ENCODE results near the gene POLR2J. TPM values are rescaled to one million over a fixed set of nuclear protein-coding genes. Genes with fewer than 3 reads are reported as not detected.

The POLR2J gene
- total and polyA plus RNA-seq, 10 of the 15 experiments (the other 5 are each of a cell fraction or from before 2014, with no cell fraction given), result 16.4 to 119 (median 77.4) TPM

- TF ChIP-seq, protein P1, sequence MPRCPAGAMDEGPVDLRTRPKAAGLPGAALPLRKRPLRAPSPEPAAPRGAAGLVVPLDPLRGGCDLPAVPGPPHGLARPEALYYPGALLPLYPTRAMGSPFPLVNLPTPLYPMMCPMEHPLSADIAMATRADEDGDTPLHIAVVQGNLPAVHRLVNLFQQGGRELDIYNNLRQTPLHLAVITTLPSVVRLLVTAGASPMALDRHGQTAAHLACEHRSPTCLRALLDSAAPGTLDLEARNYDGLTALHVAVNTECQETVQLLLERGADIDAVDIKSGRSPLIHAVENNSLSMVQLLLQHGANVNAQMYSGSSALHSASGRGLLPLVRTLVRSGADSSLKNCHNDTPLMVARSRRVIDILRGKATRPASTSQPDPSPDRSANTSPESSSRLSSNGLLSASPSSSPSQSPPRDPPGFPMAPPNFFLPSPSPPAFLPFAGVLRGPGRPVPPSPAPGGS (IDR thresholded peaks at IDR 0.05; ENCODE audit: borderline replicate concordance, insufficient read depth, low read depth, low read length, poor library complexity, severe bottlenecking), result peak; percentile 20
- no peak for TF ChIP-seq CEBPB (IDR thresholded peaks at IDR 0.05; ENCODE audit: borderline replicate concordance in 1 of 2, low read depth in 2 of 2, low read length in 2 of 2)
- TF ChIP-seq, protein P2, sequence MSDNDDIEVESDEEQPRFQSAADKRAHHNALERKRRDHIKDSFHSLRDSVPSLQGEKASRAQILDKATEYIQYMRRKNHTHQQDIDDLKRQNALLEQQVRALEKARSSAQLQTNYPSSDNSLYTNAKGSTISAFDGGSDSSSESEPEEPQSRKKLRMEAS (IDR thresholded peaks at IDR 0.05; ENCODE audit: low read depth, low read length), result peak; percentile 80
- no peak for TF ChIP-seq MYB (IDR thresholded peaks at IDR 0.05; ENCODE audit: borderline replicate concordance, low read depth, low read length)
- no peak for TF ChIP-seq HCFC1 (IDR thresholded peaks at IDR 0.05; ENCODE audit: low read length)
- TF ChIP-seq RUNX3 (IDR thresholded peaks at IDR 0.05; ENCODE audit: low read length), result no peak
- TF ChIP-seq RB1 (IDR thresholded peaks at IDR 0.05; ENCODE audit: borderline replicate concordance), result 0 out of 2 replicates have a peak, but pooled peaks have one; percentile 24
- no peak for TF ChIP-seq ASH2L (IDR thresholded peaks at IDR 0.05; ENCODE audit: borderline replicate concordance, low read depth)
- TF ChIP-seq ATF2 (IDR thresholded peaks at IDR 0.05; ENCODE audit: low read length), result no peak
- TF ChIP-seq ZBED1 (IDR thresholded peaks at IDR 0.05; ENCODE audit: borderline replicate concordance), result peak; percentile 62; the same call in 1 of the 2 replicates
- TF ChIP-seq ZNF274 (IDR thresholded peaks at IDR 0.05; ENCODE audit: insufficient read depth, insufficient read length), result no peak
- TF ChIP-seq EED (IDR thresholded peaks at IDR 0.05; ENCODE audit: low read depth), result peak; percentile 92
- TF ChIP-seq RELB (IDR thresholded peaks at IDR 0.05; ENCODE audit: low read depth), result no peak; the same call in 1 of the 2 replicates
- no peak; the same call in 1 of the 2 replicates for TF ChIP-seq ZNF217 (IDR thresholded peaks at IDR 0.05)
- TF ChIP-seq, protein P3, sequence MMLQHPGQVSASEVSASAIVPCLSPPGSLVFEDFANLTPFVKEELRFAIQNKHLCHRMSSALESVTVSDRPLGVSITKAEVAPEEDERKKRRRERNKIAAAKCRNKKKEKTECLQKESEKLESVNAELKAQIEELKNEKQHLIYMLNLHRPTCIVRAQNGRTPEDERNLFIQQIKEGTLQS (IDR thresholded peaks at IDR 0.05; ENCODE audit: borderline replicate concordance, extremely low read depth, low read depth, low read length), result no peak
- TF ChIP-seq CHD4 (IDR thresholded peaks at IDR 0.05), result no peak
- no peak for TF ChIP-seq FOXK2 (IDR thresholded peaks at IDR 0.05)
- 0 out of 2 replicates have a peak, but pooled peaks have one; percentile 10 for TF ChIP-seq GATAD2B (conservative IDR thresholded peaks at IDR 0.05; ENCODE audit: low read depth)
- TF ChIP-seq MEF2B (IDR thresholded peaks at IDR 0.05; ENCODE audit: partially characterized antibody, poor library complexity, severe bottlenecking), result peak; percentile 47
- TF ChIP-seq YY1 (IDR thresholded peaks at IDR 0.05; ENCODE audit: low read depth, low read length), result 0 out of 2 replicates have a peak, but pooled peaks have one; percentile 40
- TF ChIP-seq, protein P4, sequence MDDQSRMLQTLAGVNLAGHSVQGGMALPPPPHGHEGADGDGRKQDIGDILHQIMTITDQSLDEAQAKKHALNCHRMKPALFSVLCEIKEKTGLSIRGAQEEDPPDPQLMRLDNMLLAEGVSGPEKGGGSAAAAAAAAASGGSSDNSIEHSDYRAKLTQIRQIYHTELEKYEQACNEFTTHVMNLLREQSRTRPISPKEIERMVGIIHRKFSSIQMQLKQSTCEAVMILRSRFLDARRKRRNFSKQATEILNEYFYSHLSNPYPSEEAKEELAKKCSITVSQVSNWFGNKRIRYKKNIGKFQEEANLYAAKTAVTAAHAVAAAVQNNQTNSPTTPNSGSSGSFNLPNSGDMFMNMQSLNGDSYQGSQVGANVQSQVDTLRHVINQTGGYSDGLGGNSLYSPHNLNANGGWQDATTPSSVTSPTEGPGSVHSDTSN (IDR thresholded peaks at IDR 0.05; ENCODE audit: insufficient replicate concordance, low read depth, low read length), result no peak
- TF ChIP-seq, protein P5, sequence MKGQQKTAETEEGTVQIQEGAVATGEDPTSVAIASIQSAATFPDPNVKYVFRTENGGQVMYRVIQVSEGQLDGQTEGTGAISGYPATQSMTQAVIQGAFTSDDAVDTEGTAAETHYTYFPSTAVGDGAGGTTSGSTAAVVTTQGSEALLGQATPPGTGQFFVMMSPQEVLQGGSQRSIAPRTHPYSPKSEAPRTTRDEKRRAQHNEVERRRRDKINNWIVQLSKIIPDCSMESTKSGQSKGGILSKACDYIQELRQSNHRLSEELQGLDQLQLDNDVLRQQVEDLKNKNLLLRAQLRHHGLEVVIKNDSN (IDR thresholded peaks at IDR 0.05; ENCODE audit: borderline replicate concordance, extremely low read length, insufficient read depth, low read depth, low read length), result no peak
These were observed 52.3 kb downstream of the POLR2J start (continued) for GRCh38 chr7:102426268-102427018.
